HG03108 (cell line): ENCODE results near the gene DDI1.
A peak's percentile ranks its signal among the peaks of the same experiment; 100 is the strongest.
"Not testable (repeated sequence)": the region's sequence is repeated elsewhere in the genome, so short reads cannot be mapped to it uniquely, and the experiment has no call there.

Experiments
- ATAC-seq: cut with Tn5 transposase; IDR thresholded peaks from one replicate; pipeline ENCODE4 v1.9.1; 2021; ENCODE audit warnings: moderate library complexity; ENCODE audit not compliant: unreplicated experiment

The DDI1 gene

DNA sequence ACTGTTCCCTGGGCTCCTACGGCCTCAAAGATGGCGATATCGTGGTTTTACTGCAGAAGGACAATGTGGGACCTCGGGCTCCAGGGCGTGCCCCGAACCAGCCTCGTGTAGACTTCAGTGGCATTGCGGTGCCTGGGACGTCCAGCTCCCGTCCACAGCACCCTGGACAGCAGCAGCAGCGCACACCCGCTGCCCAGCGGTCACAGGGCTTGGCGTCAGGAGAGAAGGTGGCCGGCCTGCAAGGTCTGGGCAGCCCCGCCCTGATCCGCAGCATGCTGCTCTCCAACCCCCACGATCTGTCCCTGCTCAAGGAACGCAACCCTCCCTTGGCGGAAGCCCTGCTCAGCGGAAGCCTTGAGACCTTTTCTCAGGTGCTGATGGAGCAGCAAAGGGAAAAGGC, 555 bp downstream of the DDI1 start:
- no peak for ATAC-seq

DNA sequence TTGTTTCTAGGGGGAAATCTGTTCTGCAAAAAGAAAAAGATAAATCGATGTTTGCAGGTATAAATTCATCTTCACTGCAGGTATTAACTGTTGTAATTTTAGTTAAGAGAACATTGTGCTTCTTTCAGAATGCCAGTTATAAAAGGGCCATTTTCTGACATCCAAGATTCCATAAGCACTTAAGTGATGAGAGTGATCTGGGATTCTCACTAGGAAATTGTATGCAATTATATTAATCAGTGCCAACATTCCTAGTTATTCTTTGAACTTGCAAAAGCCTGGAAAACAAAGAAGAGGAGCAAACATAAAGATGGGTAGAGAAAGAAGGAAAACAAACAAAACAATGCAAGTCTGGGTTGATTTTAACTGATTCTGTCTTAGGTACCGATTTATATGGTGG, 5.4 kb downstream of the DDI1 start:
- ATAC-seq, result no peak

DNA sequence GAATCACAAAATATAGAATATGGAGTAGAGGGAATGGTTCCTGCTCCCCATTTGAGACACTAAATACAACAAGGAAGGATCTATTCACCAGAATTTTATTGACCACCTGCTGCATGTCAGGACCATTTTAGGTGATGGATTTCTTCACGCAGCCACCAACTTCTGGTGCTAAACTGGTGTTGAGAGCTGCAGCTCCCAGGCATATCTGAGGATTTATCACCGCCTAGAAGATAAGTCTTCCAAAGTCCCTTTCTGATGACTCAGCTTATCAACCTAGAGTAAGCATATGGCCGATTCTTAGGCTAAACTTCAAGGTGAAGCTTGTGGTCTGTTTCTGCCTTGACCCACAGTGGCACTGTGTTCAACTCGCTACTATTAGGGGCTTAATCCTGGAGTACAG, 6.7 kb downstream of the DDI1 start:
- no peak for ATAC-seq

DNA sequence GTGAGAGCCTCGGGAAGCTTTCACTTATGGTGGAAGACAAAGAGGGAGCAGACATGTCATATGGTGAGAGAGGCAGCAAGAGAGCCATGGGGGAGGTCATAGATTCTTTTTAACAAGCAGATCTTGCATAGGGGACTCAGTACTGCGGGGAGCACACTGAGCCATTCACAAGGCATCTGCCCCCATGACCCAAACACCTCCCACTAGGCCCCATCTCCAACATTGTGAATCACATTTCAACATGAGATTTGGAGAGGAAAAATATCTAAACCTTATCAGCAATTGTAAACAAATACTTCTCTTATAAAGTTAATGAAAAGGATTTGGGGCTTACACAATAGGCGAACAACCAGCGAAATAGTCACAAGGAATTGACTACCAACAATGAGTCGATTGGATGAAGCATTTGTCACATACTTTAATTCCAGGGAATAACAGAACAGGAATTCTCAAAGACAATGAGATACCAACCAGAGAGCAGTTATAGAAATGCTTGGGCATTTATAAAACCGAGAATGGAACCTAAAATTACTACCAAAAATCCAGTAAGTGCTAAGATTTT, 7.3 kb downstream of the DDI1 start:
- ATAC-seq, result no peak

DNA sequence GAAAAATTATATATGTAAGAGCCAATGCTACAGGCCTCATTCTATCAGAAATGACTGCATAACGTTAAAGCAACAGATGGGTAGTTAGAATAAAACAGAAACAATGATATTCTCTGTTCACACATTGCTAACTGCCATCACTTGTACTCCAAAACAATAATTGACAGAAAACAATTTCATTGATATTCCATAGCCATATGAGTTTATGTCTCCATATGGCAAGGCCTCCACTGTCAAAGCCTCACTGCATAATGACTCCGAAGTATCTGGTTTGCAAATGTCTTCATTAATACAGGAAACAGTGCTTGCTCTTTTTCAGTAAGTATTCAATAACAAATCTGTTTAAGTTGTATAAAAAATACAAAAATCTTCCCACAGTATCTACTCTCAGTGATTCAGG, 9.9 kb downstream of the DDI1 start:
- ATAC-seq, result no peak

DNA sequence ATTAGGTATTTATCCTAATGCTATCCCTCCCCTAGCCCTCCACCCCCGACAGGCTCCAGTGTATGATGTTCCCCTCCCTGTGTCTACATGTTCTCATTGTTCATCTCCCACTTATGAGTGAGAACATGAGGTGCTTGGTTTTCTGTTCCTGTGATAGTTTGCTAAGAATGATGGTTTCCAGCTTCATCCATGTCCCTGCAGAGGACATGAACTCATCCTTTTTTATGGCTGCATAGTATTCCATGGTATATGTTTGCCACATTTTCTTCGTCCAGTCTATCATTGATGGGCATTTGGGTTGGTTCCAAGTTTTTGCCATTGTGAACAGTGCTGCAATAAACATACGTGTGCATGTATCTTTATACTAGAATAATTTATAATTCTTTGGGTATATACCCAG, 10.4 kb downstream of the DDI1 start:
- not testable (repeated sequence) for ATAC-seq

DNA sequence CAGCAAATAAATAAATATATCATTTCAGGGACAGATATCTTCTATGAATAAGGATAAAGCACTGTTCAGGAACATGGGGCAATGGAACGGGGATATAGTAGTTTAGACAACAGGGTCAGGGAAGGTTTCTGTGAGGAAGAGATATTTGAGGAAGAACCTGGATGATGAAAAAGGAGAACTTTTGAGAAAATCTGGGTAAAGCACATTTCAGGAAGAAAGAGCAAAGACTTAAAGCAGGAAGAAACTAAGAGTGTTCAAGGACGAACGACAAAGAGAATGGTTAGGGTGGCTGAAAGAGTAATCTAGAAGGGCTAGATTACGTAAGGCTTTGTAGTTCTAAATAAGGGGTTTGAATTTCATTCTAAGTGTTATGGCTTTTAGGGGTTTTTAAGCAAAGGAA, 12.7 kb downstream of the DDI1 start:
- ATAC-seq, result no peak

DNA sequence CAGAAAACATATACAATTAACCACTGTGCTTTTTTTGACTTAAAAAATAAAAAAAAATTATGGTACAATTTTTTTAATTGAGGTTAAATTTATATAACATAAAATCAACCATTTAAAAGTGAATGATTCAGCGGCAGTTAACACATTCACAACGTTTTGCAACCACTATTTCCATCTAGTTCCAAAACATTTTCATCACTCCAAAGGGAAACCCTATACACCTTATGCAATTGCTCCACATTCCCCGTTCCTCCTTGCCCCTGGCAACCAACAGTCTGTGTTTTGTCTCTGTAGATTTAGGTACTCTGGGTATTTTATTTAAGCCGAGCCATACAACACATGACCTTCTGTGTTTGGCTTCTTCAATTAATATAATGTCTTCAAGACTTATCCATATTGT, 15.3 kb downstream of the DDI1 start:
- ATAC-seq, result no peak

DNA sequence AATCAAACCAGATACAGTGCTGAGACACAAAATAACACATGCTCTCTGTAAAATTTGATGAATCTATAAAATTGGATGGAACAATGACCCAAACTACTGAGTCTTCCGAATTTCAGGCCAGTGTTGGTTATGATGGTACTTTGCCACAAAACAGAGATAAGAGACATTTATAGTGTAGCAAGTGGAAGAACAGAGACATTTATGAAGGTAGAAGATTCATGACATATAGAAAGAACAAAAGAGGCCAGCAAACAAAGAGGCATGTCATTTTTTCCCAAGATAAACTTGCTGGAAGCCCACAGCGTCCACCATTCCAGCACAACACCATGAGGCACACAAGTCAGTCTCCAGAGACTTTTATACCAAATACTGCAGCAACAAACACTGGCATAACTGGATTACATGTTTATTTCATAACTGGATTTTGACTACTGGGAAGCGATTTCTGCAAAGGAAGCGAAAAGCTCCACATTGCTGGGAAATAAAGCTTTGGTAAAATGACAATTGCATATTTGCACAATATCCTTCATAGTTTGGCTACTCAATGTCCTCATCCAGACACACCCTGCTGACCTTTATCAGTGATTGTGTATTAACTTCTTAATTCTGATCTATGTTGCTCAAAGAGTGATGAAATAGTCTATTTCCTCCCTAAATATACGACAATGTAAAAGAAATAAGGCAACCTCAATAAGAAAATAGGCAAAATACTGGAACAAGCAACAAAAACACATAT, 17.5 kb downstream of the DDI1 start:
- no peak for ATAC-seq

DNA sequence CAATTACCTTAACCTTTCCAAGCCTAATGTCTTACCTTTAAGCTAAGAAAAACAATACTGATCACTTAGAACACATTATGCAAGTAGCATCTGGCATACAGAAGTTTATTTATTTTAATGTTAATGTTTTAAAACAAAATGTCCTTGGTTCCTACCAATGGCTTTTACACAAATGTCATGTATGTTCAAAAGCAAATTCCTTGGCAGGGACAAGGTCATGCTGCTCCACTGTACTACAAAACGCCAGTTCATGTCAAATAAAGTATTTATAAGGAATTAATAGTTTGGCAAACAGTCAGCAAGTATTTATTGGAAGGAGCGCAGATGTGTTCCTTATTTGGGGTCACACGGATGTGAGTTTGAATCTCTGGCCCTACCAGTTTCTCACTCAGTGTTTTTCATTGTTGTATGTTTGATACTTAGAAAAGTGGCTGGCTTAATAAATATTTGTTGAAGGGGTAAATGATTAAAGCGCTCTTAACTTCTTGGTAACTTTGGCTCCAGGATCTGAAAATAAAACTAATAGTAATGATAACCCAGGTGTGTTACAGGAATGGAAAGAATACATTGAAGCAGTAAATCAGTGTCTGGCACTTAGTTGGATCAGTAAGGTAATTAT, 18.6 kb downstream of the DDI1 start:
- no peak for ATAC-seq

DNA sequence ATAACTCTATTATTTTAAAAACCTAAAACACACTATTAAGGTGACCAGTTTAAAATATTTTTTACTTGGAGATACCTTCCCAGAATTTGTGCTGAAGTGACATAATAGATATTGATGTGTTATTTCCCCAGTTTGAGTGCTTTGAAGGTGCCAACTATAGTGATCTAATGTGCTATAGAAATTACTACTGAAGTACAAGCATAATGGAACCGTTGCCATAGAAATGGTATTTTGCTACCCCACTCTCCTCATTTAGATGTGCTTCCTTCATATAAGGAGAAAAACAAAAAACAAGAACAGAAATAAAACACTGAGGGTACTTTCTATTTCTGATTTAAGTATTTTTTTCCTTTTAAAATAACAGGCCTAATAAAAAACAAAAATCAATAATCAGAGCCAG, 19.2 kb downstream of the DDI1 start:
- no peak for ATAC-seq

DNA sequence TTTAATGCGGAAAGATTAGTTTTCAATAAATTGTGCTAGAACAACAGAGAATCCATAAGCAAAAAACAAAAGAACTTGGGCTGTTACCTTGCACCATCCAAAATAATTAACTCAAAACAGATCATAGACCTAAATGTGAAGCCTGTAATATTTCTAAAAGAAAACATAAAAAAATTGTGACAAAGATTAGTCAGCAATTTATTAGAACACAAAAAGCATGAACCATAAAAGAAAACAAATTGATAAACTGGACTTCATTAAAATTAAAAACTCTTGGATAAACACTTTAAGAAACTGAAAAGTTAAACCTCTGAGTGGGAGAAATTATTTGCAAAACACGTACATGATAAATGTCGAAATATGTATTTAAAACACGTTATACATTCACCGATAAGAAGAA, 21.5 kb downstream of the DDI1 start:
- no peak for ATAC-seq

DNA sequence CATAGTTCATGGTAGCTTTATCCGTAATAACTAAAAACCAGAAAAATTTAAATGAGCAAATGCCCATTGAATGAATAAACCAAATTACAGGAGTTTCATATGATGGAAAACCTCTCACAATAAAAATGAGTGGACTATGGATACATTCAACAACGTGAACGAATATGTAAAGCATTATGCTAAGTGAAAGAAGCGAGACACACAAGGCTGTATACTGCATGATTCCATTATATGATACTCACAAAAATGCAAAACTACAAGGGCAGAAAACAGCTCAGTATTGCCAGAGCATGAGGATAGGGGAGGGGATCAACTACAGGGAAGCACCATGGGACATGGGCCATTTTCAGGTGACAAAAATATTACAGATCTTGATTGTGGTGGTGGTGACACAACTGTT, 22.2 kb downstream of the DDI1 start:
- ATAC-seq, result no peak

DNA sequence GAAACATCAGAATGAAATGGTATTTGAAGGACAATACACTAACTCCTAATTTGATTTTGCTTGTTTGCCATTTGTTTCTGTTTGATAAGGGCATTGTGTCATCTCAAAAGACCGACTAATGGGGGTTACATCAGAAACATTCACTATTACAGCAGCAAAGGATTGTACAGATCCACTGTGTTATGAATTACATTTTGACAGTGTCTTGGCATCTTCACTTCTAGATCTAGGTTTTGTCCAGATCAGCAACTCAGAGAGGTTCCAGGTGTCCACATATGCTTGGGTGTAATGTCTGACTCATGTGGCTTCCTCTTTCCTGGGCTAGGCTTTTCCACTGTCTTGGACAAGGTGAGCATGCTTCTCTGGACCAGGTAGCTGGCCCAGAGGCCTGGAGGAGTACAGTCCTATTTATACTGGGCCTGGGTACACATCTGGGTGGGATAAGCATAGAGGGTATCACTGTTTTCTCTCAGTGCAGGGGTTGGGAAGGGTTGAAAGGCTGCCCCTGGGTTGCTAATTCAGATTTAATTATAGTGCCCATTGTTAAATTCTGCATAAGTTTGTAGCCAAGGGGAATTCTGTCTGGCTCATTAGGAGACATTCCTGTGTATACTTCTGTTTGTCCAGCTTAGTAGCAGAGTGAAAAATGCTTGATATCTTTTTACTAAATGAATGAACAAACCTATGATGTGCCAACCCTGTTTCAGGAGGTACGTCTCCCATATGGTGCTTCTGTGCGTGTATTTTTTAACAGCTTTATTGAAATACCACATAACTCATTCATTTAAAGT, 23.8 kb downstream of the DDI1 start:
- no peak for ATAC-seq

DNA sequence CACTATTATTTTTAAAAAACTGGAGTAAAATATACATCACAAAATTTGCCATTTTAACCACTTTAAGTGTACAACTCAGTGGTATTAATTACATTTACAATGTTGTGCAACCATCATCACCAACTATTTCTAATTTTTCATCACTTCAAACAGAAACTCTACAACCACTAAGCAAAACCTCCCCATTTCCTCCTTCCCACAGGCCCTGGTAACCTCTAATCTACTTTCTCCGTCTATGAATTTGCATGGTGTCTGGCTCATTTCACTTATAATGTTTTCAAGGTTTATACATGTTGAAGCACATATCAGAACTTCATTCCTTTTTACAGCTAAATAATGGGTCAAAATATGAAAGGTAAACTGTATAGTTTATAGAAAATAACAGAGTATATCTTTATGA, 24.4 kb downstream of the DDI1 start:
- ATAC-seq, result no peak

DNA sequence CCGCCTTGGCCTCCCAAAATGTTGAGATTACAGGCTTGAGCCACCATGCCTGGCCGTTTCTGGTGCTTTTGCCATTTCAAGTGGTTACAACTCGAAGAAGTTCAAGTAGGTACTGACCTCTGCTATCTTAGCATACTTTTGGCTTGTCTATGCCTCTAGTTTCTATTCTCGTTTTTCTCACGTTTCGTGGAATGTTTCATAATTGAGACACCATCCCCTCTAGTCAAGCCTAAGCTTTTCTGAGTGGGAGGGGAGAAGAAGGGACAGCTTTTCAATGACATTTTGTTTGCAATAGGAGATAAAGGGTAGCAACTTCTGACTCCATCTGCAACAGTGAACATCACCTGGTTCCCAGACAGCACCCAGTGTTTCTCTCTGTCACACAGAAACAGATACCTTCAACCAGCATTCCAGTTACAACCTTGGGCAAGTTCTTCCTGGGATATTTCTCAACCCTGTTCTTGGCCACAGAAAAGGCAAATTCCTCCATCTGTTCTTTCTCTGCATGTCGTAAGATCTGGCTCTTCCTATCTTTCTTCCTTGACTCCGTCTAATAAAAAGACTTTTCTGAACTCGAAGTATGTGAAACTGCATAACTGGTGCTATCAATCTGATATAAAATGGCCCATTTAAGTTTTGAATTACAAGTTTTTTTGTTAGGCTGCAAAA, 25.5 kb downstream of the DDI1 start:
- ATAC-seq, result no peak

DNA sequence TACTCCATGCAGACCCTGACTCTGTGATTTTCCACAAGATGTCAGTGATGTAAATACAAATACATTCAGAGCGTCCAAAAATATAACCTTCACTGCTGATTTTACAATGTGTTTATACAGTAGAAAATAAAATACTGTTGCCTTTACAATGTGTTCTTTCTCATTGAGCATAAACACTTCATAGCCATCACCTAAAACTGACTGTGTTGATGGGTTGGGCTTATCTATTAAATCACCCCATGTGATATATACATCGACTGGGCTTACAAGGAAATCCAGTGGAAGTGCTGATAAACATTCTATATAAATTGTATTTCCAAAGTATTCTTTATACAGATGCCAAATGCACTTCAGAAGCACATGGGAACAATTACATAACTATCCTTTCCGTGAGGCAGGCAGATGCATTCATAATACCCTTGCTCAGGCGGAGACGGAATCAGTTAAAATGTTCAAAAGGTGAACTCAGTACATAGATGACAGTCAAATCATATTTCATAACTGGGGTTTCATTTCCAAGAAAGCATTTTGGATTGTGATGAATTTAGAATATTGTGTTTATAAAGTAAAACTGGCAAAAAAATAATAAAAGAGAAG, 27.7 kb downstream of the DDI1 start:
- no peak for ATAC-seq

DNA sequence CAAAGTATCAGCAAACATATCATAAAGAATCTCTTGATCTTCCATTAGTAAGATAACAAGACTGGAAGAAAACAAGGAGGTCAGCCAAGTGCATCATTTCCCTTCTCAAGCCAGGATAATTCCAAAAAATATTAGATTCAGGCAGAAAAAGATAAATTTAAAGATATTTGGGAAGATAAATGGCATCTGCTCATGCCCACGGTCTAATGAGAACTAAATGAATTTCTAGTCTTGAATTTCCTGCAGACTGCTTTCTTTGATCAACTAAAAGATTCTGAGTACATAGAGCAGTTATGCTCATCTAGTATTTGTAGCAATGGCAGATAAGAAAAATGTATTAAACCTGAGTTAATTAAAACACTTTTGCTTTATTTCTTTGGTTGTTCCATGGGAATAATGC, 31.1 kb downstream of the DDI1 start:
- ATAC-seq, result no peak

DNA sequence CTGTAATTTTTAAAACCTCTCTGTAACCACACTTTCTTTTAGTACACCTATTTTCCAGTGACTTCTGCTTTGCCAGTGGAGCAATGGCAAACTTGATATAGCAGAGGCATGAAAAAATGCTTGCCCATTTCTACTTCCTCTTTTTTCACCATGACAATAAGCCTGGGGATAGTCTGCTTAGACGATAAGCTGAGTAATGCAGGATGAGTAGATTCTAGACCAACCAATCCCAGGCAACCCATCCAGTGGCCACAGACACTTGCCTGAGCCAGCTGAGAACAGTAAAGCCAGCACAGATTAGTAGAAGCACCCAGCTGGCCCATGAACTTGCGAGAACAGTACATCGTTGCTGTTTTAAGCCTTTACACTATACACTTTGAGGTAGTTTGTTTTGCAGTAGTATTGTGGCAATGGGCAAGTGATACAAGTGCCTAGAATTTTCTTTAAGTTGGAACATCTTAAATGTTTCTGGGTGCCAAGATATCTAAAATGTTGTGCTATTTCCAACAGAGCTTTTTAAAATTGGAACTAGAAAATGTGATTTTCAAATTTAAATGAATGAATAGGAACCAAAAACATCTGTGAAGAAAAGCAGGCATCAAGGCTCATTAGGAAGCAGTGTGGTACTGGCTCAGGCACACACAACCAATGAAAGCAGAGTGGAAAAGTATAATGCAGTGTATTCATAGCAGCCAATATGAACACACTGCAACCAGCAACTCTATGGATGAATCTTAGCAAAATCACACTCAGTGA, 37.7 kb downstream of the DDI1 start:
- peak; percentile 49 for ATAC-seq

DNA sequence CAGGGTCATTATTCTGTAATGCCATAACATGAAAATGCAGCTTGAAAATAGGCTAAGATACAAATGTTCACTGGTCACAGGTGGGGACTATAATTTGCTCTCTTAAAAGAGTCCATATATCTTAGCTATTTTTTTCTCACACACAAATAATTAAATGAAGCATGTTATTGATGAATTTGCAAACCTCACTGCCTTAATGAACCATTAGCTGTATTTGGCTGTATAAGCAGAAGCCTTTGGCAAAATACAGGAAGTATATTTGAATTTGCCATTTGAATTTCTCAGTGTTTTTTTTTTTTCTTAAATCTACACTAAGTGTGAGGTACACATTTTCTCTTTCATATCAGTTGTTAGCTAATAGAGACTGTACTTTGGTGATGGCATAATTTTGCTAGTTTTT, 38.7 kb downstream of the DDI1 start:
- no peak for ATAC-seq
